ENCODE results near the gene ZCRB1. TPM values are rescaled to one million over a fixed set of nuclear protein-coding genes. Genes with fewer than 3 reads are reported as not detected.

Gene ZCRB1
- total and polyA plus RNA-seq, 2 of the 4 experiments (the other 2 are of a cell fraction), result 19.7 to 28.1 TPM

DNA sequence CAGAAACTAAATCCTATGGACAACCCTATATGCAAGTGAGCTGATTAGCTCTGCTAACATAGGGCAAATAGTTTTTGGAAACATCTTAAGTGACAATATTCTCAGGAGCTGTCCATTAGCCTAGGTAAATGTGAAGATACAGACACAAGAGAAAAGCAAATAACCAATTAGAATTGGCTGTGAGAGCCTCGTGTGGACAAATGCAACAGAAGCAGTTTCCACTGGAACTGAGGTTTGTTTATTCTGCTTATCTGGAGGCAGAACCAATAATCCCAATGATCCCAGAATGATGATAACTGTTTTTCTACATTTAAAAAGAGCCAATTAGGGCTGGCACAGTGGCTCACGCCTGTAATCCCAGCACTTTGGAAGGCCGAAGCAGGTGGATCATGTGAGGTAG, 44.6 kb downstream of the ZCRB1 start:
- no TSS peak for BruUV-seq (replicated peaks)
- H2BK5ac ChIP-seq (ENCODE audit: low read depth, low read length, poor library complexity, severe bottlenecking), result no peak overlapping the region
- H2AK9ac ChIP-seq (replicated peaks; ENCODE audit: low read depth, low read length, poor library complexity), result no peak overlapping the region
- intact Hi-C loops (cut with micrococcal nuclease) (no loop called here), in situ Hi-C loops (cut with MboI; ENCODE audit: low sequenced_read_pairs) (no loop called here), dilution Hi-C loops (cut with HindIII; ENCODE audit: low sequenced_read_pairs, unreplicated experiment) (no loop called here)
- ChIA-PET POLR2A (ENCODE audit: unreplicated experiment) (no interaction called here), CTCF (no interaction called here)
- no peaks in the 10 kb centered on the region for H3K9me3 ChIP-seq (ENCODE audit: control insufficient read depth, insufficient read depth, low read length)
- no peaks in the 10 kb centered on the region for H3K79me1 ChIP-seq (ENCODE audit: low read depth in 1 of 2, low read length in 2 of 2)
- H3K23ac ChIP-seq (ENCODE audit: low read depth, low read length), result no peak overlapping the region
- no peaks in the 10 kb centered on the region for H3K4me1 ChIP-seq (ENCODE audit: control insufficient read depth, insufficient read depth, low read length)
- H4K20me1 ChIP-seq (ENCODE audit: insufficient read depth, low read length), result no peaks in the 10 kb centered on the region
- H3K4me3 ChIP-seq (ENCODE audit: insufficient read depth, low read depth, low read length), result no peak overlapping the region
- no peak overlapping the region for H2BK120ac ChIP-seq (ENCODE audit: low read depth, low read length)
- no peak overlapping the region for H3K4ac ChIP-seq (ENCODE audit: low read depth, low read length)
- no peak overlapping the region for H4K8ac ChIP-seq (ENCODE audit: low read depth in 2 of 2, low read length in 2 of 2)
- H3K14ac ChIP-seq (replicated peaks; ENCODE audit: low read depth, low read length), result no peak overlapping the region
- no peak overlapping the region for H3K56ac ChIP-seq (ENCODE audit: extremely low read depth, insufficient read depth, low read length)
- no peak overlapping the region for H2AK5ac ChIP-seq (ENCODE audit: low read depth, low read length)
- H3K9me1 ChIP-seq (ENCODE audit: insufficient read depth, low read length), result no peaks in the 10 kb centered on the region
- H3K27me3 ChIP-seq (ENCODE audit: control insufficient read depth, insufficient read depth, low read length), result peaks cover 3% of the 10 kb centered on the region
- H4K5ac ChIP-seq (ENCODE audit: low read depth, low read length), result no peak overlapping the region
- H2AFZ ChIP-seq (replicated peaks; ENCODE audit: low read length, poor library complexity), result no peak overlapping the region
- ATAC-seq (ENCODE audit: low read depth) (no peak), DNase-seq (no peak)
- no peak overlapping the region for H2BK20ac ChIP-seq (ENCODE audit: low read depth, low read length)
- no CpG with 5 or more reads among the region's 3 CpGs for WGBS, 2 experiments (ENCODE audit: extremely low coverage in 2 of 2, insufficient read length in 1 of 2)
- no peaks in the 10 kb centered on the region for H3K36me3 ChIP-seq (ENCODE audit: control insufficient read depth, insufficient read depth, low read length)
- H3K4me2 ChIP-seq (ENCODE audit: low read depth, low read length), result no peak overlapping the region
- no peak overlapping the region for H3K9ac ChIP-seq (ENCODE audit: low read depth, low read length)
- no peak overlapping the region for H2BK15ac ChIP-seq (ENCODE audit: low read depth, low read length)
- no peak overlapping the region for H3K27ac ChIP-seq (ENCODE audit: insufficient read depth, low read length)
- no peak overlapping the region for H3K18ac ChIP-seq (ENCODE audit: low read depth, low read length)
- no peak overlapping the region for H4K91ac ChIP-seq (ENCODE audit: insufficient read depth, low read depth, low read length)
- TF ChIP-seq SMC3 (IDR thresholded peaks at IDR 0.05; ENCODE audit: low read depth, low read length), result no peak
- TF ChIP-seq, protein P1, sequence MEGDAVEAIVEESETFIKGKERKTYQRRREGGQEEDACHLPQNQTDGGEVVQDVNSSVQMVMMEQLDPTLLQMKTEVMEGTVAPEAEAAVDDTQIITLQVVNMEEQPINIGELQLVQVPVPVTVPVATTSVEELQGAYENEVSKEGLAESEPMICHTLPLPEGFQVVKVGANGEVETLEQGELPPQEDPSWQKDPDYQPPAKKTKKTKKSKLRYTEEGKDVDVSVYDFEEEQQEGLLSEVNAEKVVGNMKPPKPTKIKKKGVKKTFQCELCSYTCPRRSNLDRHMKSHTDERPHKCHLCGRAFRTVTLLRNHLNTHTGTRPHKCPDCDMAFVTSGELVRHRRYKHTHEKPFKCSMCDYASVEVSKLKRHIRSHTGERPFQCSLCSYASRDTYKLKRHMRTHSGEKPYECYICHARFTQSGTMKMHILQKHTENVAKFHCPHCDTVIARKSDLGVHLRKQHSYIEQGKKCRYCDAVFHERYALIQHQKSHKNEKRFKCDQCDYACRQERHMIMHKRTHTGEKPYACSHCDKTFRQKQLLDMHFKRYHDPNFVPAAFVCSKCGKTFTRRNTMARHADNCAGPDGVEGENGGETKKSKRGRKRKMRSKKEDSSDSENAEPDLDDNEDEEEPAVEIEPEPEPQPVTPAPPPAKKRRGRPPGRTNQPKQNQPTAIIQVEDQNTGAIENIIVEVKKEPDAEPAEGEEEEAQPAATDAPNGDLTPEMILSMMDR (conservative IDR thresholded peaks at IDR 0.05; ENCODE audit: low read depth, low read length), result no peak

Data from IMR-90 (cell line).